HFFc6 (cell line): Measurements from ENCODE around the gene RASGRF2. TPM values are rescaled to one million over a fixed set of nuclear protein-coding genes. Genes with fewer than 3 reads are reported as not detected.

Source experiments
- DNase-seq: peaks from one replicate; pipeline ENCODE4 v3.0.0-alpha.2; 2018
- H3K27ac Mint-ChIP-seq: 2 replicates; pipeline ENCODE4 v1.8.0; 2020; ENCODE audit warnings: mild to moderate bottlenecking, mixed read lengths
- H3K27me3 Mint-ChIP-seq: 2 replicates; pipeline ENCODE4 v1.8.0; 2021; ENCODE audit warnings: mild to moderate bottlenecking, moderate library complexity, mixed read lengths; ENCODE audit not compliant: insufficient read depth
- H3K36me3 Mint-ChIP-seq: 2 replicates; pipeline ENCODE4 v1.8.0; 2021; ENCODE audit warnings: low read depth, mixed read lengths
- H3K4me1 Mint-ChIP-seq: 2 replicates; pipeline ENCODE4 v1.8.0; 2020; ENCODE audit warnings: low read depth, mixed read lengths
- H3K4me3 Mint-ChIP-seq: 2 replicates; pipeline ENCODE4 v1.8.0; 2020; ENCODE audit warnings: mild to moderate bottlenecking, moderate library complexity, mixed read lengths
- H3K9me3 Mint-ChIP-seq: 2 replicates; pipeline ENCODE4 v1.8.0; 2020; ENCODE audit warnings: mild to moderate bottlenecking, mixed read lengths
- total RNA-seq, 6 experiments: library from RNA; stranded (reverse); fragmentation: NEBNext Ultra II Directional; extraction: Animal tissue kit (Norgen Biotek cat#: 25700); gene quantifications; 2 replicates in 1 of 6; 3 replicates in 5 of 6; pipeline ENCODE4 v1.2.3, GENCODE V29; 2021
- TF ChIP-seq, protein P1 (sequence below): fragments of 200-600 bp; sonication (generic); IDR thresholded peaks from 2 replicates; pipeline ENCODE4 v1.5.0; 2021; ENCODE audit warnings: antibody characterized with exemption, mild to moderate bottlenecking

RASGRF2 gene
- total RNA-seq, 6 experiments from 2014 or later, result 0.21 to 0.97 (median 0.69) TPM

GRCh38 chr5:81081461-81081835 lies 121.3 kb downstream of the RASGRF2 start:
- no peaks in the 10 kb centered on the region for H3K36me3 Mint-ChIP-seq
- TF ChIP-seq, protein P1, sequence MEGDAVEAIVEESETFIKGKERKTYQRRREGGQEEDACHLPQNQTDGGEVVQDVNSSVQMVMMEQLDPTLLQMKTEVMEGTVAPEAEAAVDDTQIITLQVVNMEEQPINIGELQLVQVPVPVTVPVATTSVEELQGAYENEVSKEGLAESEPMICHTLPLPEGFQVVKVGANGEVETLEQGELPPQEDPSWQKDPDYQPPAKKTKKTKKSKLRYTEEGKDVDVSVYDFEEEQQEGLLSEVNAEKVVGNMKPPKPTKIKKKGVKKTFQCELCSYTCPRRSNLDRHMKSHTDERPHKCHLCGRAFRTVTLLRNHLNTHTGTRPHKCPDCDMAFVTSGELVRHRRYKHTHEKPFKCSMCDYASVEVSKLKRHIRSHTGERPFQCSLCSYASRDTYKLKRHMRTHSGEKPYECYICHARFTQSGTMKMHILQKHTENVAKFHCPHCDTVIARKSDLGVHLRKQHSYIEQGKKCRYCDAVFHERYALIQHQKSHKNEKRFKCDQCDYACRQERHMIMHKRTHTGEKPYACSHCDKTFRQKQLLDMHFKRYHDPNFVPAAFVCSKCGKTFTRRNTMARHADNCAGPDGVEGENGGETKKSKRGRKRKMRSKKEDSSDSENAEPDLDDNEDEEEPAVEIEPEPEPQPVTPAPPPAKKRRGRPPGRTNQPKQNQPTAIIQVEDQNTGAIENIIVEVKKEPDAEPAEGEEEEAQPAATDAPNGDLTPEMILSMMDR, result no peak

GRCh38 chr5:81086881-81087281 lies 126.7 kb downstream of the RASGRF2 start:
- TF ChIP-seq, protein P1, result no peak
- Mint-ChIP-seq H3K4me1 (no peaks in the 10 kb centered on the region), H3K27ac (no peak overlapping the region), H3K27me3 (peaks cover 5% of the 10 kb centered on the region), H3K36me3 (no peaks in the 10 kb centered on the region), H3K9me3 (no peaks in the 10 kb centered on the region), H3K4me3 (no peak overlapping the region)
- DNase-seq, result no peak

More at GRCh38 chr5:81081461-81081835, 121.3 kb downstream of the RASGRF2 start:
- Mint-ChIP-seq H3K4me1 (no peaks in the 10 kb centered on the region), H3K9me3 (no peaks in the 10 kb centered on the region), H3K27ac (no peak overlapping the region), H3K27me3 (peaks cover 5% of the 10 kb centered on the region), H3K4me3 (no peak overlapping the region)
- no peak for DNase-seq

- no peak for DNase-seq
- Mint-ChIP-seq H3K27ac (no peak overlapping the region), H3K4me3 (no peak overlapping the region), H3K9me3 (no peaks in the 10 kb centered on the region), H3K36me3 (no peaks in the 10 kb centered on the region), H3K27me3 (no peaks in the 10 kb centered on the region; the same call in 1 of the 2 replicates), H3K4me1 (no peaks in the 10 kb centered on the region)
- TF ChIP-seq, protein P1, result no peak
These were observed 131.0 kb downstream of the RASGRF2 start for GRCh38 chr5:81091199-81091598.

DNA sequence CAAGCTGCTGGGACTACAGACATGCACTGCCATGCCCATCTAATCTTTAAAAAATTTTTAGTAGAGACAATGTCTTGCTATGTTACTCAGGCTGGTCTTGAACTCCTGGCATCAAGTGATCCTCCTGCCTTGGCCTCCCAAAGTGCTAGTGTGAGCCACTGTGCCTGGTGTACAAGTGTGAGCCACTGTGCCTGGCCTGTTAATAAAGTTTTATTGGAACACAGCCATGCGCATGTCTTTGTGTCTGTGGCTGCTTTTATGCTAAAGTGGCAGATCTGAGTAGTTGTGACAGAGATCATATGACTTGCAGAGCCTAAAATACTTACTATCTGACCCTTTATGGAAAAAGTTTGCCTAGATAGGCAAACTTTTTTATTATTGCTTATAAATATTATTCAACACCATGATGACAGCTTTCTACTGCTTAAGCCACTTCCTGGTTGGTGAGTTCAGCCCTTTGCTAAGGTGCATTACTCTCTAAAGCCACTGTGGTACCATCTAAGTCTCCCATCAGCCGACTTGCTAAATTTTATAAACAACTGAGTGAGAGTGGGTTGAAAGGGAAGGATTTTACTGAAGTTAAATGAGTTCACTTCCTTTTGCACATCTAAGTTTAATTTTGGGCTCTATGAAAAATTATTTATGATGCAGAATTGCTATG lies 133.5 kb downstream of the RASGRF2 start:
- TF ChIP-seq, protein P1, result no peak
- Mint-ChIP-seq H3K36me3 (no peaks in the 10 kb centered on the region), H3K27me3 (no peaks in the 10 kb centered on the region; the same call in 1 of the 2 replicates), H3K27ac (no peak overlapping the region), H3K9me3 (no peaks in the 10 kb centered on the region), H3K4me3 (no peak overlapping the region), H3K4me1 (no peaks in the 10 kb centered on the region)
- no peak for DNase-seq

GRCh38 chr5:81095835-81096234 lies 135.7 kb downstream of the RASGRF2 start:
- no peaks in the 10 kb centered on the region for H3K9me3 Mint-ChIP-seq

More at GRCh38 chr5:81095835-81096234, 135.7 kb downstream of the RASGRF2 start:
- DNase-seq, result no peak
- no peaks in the 10 kb centered on the region; the same call in none of the 2 replicates for H3K27me3 Mint-ChIP-seq
- TF ChIP-seq, protein P1, result no peak
- H3K4me3 Mint-ChIP-seq, result no peak overlapping the region
- no peak overlapping the region for H3K27ac Mint-ChIP-seq
- no peaks in the 10 kb centered on the region for H3K36me3 Mint-ChIP-seq
- no peaks in the 10 kb centered on the region for H3K4me1 Mint-ChIP-seq
